Measurements from ENCODE around the gene PIAS1.
"Not testable (repeated sequence)": the region's sequence is repeated elsewhere in the genome, so short reads cannot be mapped to it uniquely, and the experiment has no call there.

PIAS1 gene

DNA sequence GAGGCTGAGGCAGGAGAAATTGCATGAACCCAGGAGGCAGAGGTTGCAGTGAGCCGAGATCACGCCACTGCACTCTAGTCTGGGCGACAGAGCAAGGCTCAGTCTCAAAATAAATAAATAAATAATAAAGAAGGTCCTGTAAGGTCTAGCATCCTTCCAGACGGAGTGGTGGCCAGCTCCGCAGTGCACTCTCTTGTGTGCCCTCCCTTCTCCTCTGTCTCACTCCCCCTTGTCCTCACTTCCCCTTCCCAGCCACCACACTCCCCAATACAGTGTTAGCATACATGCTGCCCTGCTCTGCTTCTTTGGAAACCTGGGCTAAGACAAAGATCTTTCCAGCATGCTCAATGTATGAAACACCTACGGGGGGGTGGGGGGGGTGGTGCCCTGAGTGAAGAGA, 178.8 kb downstream of the PIAS1 start (continued):
- TF ChIP-seq, protein P1, sequence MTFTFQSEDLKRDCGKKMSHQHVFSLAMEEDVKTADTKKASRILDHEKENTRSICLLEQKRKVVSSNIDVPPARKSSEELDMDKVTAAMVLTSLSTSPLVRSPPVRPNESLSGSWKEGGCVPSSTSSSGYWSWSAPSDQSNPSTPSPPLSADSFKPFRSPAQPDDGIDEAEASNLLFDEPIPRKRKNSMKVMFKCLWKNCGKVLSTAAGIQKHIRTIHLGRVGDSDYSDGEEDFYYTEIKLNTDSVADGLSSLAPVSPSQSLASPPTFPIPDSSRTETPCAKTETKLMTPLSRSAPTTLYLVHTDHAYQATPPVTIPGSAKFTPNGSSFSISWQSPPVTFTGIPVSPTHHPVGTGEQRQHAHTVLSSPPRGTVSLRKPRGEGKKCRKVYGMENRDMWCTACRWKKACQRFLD (tag by site-specific recombination; IDR thresholded peaks at IDR 0.05) = no peak
- TF ChIP-seq ZNF544 (tag by site-specific recombination; IDR thresholded peaks at IDR 0.05) (no peak), ZXDB (tag by site-specific recombination; IDR thresholded peaks at IDR 0.05) (no peak)
- TF ChIP-seq, protein P2, sequence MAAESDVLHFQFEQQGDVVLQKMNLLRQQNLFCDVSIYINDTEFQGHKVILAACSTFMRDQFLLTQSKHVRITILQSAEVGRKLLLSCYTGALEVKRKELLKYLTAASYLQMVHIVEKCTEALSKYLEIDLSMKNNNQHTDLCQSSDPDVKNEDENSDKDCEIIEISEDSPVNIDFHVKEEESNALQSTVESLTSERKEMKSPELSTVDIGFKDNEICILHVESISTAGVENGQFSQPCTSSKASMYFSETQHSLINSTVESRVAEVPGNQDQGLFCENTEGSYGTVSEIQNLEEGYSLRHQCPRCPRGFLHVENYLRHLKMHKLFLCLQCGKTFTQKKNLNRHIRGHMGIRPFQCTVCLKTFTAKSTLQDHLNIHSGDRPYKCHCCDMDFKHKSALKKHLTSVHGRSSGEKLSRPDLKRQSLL (tag by site-specific recombination; IDR thresholded peaks at IDR 0.05) = no peak

DNA sequence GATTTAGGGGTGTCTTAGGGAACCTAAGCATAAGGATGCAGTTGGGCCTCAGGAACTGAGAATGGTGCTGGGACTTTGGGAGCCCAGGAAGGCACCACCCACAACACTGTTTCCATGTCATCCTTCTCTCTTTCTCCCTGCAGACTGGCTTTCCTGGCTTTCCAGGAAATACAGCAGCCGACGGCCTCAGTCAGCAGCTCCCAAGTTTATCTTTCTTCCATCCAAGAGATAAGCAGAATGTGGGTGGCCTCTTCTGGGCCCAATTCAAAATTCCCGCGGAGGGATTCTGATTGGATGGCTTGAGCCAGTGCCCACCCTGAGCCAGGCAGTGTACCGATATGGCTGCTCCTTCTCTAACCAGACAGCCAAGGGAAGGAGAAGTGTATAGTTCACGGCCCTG, 179.9 kb downstream of the PIAS1 start:
- Histone ChIP-seq H3K27ac (ENCODE audit: extremely low read depth, low read depth, low read length) (no peak overlapping the region), H3K36me3 (ENCODE audit: control insufficient read depth in 2 of 2, insufficient read depth in 1 of 2, low read length in 2 of 2) (no peaks in the 10 kb centered on the region), H3K4me1 (ENCODE audit: control insufficient read depth, insufficient read depth, low read length) (peaks cover 4% of the 10 kb centered on the region; the same call in 1 of the 2 replicates), H3K4me3 (ENCODE audit: low read depth, low read length) (no peak overlapping the region), H3K9me3 (ENCODE audit: control insufficient read depth, insufficient read depth, low read depth, low read length) (no peaks in the 10 kb centered on the region)
- ChIA-PET POLR2A (no interaction called here), CTCF (interaction anchor here (0.5 kb wide), 2 partner anchors 15 to 53 kb away, joined by 3 read pairs; no protein-coding TSS in a partner anchor)
- no peak for TF ChIP-seq PBX3 (CRISPR knock-in tag; IDR thresholded peaks at IDR 0.05)
- peak; percentile 49; the same call in 1 of the 2 replicates for TF ChIP-seq BCL6B (tag by site-specific recombination; IDR thresholded peaks at IDR 0.05)

DNA sequence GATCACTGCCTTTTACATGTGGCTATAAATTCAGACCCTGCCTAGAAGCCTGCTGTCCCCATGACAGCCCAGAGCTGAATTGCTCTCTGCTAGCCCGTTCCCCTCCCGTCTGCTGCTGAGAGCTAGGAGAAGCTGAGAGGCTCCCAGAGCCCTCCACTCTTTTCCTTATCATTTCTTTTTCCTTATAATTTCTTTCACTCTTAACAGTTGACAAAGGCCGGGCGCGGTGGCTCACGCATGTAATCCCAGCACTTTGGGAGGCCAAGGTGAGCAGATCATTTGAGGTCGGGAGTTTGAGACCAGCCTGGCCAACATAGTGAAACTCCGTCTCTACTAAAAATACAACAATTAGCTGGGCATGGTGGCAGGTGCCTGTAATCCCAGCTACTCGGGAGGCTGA, 180.4 kb downstream of the PIAS1 start:
- CTCF ChIA-PET = interaction anchor here (0.5 to 1.3 kb wide), 2 partner anchors 15 to 18 kb away, joined by 3 to 7 read pairs; no protein-coding TSS in a partner anchor
- H3K9me3 ChIP-seq (ENCODE audit: control insufficient read depth, insufficient read depth, low read depth, low read length); H3K4me3 ChIP-seq (ENCODE audit: low read depth, low read length); POLR2A ChIA-PET; H3K27ac ChIP-seq (ENCODE audit: extremely low read depth, low read depth, low read length); H3K36me3 ChIP-seq (ENCODE audit: control insufficient read depth in 2 of 2, insufficient read depth in 1 of 2, low read length in 2 of 2); H3K4me1 ChIP-seq (ENCODE audit: control insufficient read depth, insufficient read depth, low read length): not testable (repeated sequence)

GRCh38 chr15:68235022-68235421, 180.9 kb downstream of the PIAS1 start:
- Histone ChIP-seq H3K4me1 (ENCODE audit: control insufficient read depth, insufficient read depth, low read length) (peaks cover 3% of the 10 kb centered on the region; the same call in 1 of the 2 replicates), H3K4me3 (ENCODE audit: low read depth, low read length) (no peak overlapping the region), H3K36me3 (ENCODE audit: control insufficient read depth in 2 of 2, insufficient read depth in 1 of 2, low read length in 2 of 2) (no peaks in the 10 kb centered on the region), H3K27ac (ENCODE audit: extremely low read depth, low read depth, low read length) (no peak overlapping the region), H3K9me3 (ENCODE audit: control insufficient read depth, insufficient read depth, low read depth, low read length) (no peaks in the 10 kb centered on the region)
- no peak for TF ChIP-seq MZF1 (tag by site-specific recombination; IDR thresholded peaks at IDR 0.05; ENCODE audit: borderline replicate concordance)
- TF ChIP-seq ZNF664 (tag by site-specific recombination; IDR thresholded peaks at IDR 0.05) = peak; percentile 95
- CTCF ChIA-PET = interaction anchor here (0.6 to 1.3 kb wide), 2 partner anchors 18 to 536 kb away, joined by 4 to 7 read pairs; no protein-coding TSS in a partner anchor
- POLR2A ChIA-PET = interaction anchor here (0.8 kb wide), 1 partner anchor 9 kb away, joined by 6 read pairs; no protein-coding TSS in a partner anchor

GRCh38 chr15:68239025-68239424, 184.9 kb downstream of the PIAS1 start:
- Histone ChIP-seq H3K27ac (ENCODE audit: extremely low read depth, low read depth, low read length) (no peak overlapping the region), H3K9me3 (ENCODE audit: control insufficient read depth, insufficient read depth, low read depth, low read length) (no peaks in the 10 kb centered on the region), H3K36me3 (ENCODE audit: control insufficient read depth in 2 of 2, insufficient read depth in 1 of 2, low read length in 2 of 2) (no peaks in the 10 kb centered on the region), H3K4me3 (ENCODE audit: low read depth, low read length) (no peak overlapping the region), H3K4me1 (ENCODE audit: control insufficient read depth, insufficient read depth, low read length) (peaks cover 3% of the 10 kb centered on the region; the same call in 1 of the 2 replicates)
- ChIA-PET POLR2A (no interaction called here), CTCF (interaction anchor here (0.8 to 2.4 kb wide), 2 partner anchors 14 to 55 kb away, joined by 5 to 11 read pairs; no protein-coding TSS in a partner anchor)
- TF ChIP-seq ZBTB17 (tag by site-specific recombination; IDR thresholded peaks at IDR 0.05) (no peak), PRDM1 (tag by site-specific recombination; IDR thresholded peaks at IDR 0.05) (peak; percentile 70; the same call in 1 of the 2 replicates), ZNF610 (tag by site-specific recombination; IDR thresholded peaks at IDR 0.05; ENCODE audit: borderline replicate concordance) (peak; percentile 26; the same call in 1 of the 2 replicates)

Data from HEK293 (cell line).